ENCODE measurements around the gene MCF2L.

- TF ChIP-seq CTCF (IDR thresholded peaks at IDR 0.05), result no peak
- TF ChIP-seq POLR2A (IDR thresholded peaks at IDR 0.05), result no peak
These were observed 21.2 kb upstream of the MCF2L start for GRCh38 chr13:112947796-112948195.
